GM19467 (cell line): Measurements from ENCODE around the gene SPG21.

Source experiments
- ATAC-seq: cut with Tn5 transposase; IDR thresholded peaks from one replicate; pipeline ENCODE4 v1.9.1; 2021; ENCODE audit warnings: mild to moderate bottlenecking, moderate library complexity; ENCODE audit not compliant: unreplicated experiment

The SPG21 gene

DNA sequence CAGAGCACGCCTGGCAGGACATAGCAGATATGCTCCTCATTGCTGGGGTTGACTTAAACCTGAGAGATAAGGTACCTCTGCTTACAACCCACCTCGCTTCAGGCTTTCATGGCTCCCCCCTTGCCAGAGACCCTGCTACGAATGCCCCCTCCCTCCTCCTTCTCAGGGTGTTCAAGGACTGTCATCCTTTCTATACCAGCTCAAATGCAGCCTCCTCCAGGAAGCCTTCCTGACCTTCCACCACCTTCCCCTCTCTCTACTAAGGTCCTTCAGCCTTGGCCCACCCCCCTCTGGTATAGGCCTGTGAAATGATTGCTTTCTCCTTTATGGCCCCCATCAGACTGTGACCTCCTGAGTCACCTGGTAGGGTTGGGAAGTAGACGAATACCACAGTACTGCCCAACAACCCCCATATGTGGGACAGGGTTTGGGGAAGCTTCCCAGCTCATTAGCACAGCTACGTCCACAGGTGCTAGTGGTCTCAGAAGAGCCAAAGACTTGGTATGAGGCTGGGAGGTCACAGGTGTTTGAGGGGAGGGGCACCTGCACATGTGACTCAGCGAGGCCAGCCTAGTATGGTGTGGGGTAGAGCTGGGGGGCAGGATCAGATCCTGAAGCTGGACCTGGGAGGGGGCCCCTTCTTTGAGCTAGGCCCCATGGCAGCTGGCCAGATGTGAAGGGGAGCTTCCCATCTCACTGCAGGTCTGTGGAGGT lies 46.0 kb downstream of the SPG21 start:
- ATAC-seq = no peak

DNA sequence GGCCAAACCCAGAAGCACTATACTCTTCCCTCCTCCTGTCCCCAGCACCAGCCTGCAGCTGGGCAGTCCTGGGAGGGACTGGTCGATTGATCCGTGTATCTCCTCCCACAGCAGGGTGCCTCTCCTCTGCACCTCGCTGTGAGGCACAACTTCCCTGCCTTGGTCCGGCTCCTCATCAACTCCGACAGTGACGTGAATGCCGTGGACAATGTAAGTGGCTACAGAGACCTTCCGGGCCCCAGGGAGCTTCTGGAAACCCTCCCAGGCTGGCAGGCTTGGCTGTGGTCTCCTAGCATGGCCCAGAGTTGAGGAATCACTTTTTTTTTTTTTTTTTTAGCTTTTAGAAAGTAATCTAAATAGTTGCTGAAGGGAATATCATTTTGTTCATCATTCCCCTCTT lies 47.4 kb downstream of the SPG21 start:
- no peak for ATAC-seq

DNA sequence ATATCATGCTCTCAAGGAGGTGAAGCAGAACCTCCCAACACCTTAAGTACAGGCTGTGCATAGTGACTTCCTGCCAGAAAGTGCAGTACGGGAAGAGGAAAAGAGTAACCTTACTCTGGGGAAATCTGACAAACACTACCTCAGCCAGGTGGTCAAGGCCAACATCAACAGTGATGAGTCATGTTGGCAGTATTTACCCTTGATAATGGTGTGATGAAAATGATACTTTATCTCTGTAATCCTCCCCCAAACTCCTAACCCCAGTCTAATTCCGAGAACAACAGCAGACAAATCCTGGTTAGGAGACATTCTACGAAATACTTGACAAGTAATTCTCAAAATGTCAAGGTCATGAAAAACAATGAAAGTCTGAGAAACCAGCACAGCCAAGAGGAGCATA lies 51.5 kb downstream of the SPG21 start:
- ATAC-seq = no peak

DNA sequence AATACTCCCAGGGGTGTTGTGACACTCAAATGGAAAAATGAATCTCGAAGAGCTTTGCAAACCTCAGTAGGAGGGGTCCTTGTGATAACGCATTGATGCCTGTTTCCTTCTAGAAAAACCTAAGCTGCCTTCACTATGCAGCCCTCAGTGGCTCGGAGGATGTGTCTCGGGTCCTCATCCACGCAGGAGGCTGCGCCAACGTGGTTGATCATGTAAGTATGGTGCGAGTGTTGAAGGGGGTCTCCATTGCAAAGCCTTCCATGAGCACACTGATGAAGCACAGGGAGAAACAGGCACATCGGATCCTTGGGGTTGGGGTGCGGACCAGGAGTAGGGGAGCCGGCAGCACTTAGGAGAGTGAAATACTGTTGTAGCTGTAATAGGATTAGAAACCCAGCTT lies 55.7 kb downstream of the SPG21 start:
- ATAC-seq = no peak

GRCh38 chr15:64931381-64931780 lies 58.3 kb downstream of the SPG21 start:
- no peak for ATAC-seq

DNA sequence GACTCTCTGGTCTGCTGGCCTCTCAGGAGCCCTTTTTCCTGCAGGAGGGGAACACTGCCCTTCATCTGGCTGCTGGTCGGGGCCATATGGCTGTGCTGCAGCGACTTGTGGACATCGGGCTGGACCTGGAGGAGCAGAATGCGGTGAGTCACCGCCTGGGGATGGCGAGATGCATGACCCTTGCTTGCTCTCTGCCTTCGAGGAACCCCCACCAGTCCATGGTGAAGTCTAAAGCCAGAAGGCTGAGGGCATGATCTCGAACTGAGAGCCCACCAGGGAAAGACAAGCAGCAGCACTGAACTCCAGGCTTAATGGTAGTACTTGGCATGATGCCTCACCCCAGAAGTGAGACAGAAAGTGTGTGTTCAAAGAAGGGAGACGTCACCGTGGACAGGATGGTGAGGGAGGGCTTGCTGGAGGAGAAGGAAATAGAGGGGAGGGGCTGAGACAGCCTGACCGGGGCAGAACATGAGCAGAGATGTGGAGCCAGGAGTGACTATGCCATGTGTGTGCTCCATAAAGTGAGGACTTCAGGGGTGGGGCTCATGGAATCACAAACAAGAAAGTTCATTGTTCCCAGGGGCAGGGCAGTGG lies 58.8 kb downstream of the SPG21 start:
- ATAC-seq = no peak

- no peak for ATAC-seq
Measured at GRCh38 chr15:64930019-64930652, 59.6 kb downstream of the SPG21 start.

- ATAC-seq = no peak
Measured at GRCh38 chr15:64928626-64929220, 61.0 kb downstream of the SPG21 start.

GRCh38 chr15:64926661-64927060 lies 63.1 kb downstream of the SPG21 start:
- ATAC-seq = no peak

- no peak for ATAC-seq
Measured at GRCh38 chr15:64925335-64926330, 64.1 kb downstream of the SPG21 start.

DNA sequence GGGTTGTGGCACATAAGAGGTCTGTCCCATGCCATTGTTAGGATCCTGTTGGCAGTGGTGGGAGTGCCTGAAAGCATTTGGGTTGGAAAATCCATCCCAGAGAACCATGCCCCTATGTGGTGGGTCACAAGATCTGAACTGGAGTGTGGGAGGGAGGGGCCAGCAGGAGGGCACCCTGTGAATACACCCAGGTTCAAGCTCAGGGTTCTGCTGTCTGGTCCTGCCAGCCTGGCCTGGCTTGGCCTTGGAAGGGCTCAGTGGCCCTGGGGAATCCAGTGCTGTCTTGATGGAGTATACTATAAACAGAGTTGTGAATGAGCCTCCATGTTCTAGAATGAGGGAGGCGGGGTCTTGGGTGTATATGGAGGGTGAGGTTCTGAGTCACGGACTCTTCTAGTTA lies 66.2 kb downstream of the SPG21 start:
- no peak for ATAC-seq

GRCh38 chr15:64921711-64922110 lies 68.0 kb downstream of the SPG21 start:
- ATAC-seq = no peak

DNA sequence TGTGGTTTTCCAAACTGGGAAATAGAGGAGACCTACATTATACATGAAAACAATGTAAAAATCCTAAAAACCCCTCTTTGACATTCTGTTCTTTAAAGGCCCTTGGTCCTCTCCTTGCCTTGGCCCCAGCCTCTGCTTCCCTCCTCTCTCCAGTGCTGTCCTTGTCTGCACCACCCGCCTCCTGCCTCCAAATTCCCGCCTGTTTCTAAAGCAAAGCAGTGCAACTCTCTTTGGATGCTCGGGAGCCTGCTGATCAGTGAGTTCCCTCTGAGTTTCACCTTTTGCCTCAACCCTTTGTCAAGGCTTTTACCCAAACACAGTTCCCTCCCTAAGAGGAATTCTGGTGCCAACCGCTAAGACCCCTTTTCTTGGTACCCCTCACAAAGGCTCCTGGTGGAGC lies 70.0 kb downstream of the SPG21 start:
- no peak for ATAC-seq

GRCh38 chr15:64917211-64917610 lies 72.5 kb downstream of the SPG21 start:
- no peak for ATAC-seq

DNA sequence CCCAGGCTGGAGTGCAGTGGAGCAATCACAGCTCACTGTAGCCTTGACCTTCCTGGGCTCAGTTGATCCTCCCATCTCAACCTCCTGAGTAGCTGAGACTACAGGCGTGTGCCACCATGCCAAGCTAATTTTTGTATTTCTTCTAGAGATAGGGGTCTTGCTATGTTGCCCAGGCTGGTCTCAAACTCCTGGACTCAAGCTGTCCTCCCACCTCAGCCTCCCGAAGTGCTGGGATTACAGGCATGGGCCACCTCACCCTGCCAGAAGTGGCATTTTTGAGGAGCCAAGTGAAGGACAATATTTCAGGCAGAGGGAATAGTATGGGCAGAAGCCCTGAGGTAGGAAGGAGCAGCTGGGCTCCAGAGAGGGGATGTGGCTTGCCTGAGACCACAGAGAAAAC lies 73.3 kb downstream of the SPG21 start:
- no peak for ATAC-seq

- ATAC-seq = no peak
Measured at GRCh38 chr15:64915518-64916227, 74.0 kb downstream of the SPG21 start.
